H1 (cell line): ENCODE data around the gene PRKCH. TPM values are rescaled to one million over a fixed set of nuclear protein-coding genes. Genes with fewer than 3 reads are reported as not detected.

Experiments
- CTCF ChIA-PET: fragments of 300-600 bp; sonication (Branson Sonifier 250); formaldehyde crosslinking; loops from one replicate; lab custom pipeline; 2021; ENCODE audit not compliant: partially characterized antibody; lab: Charles Lee
- POLR2A ChIA-PET: fragments of 300-600 bp; sonication (Branson Sonifier 250); formaldehyde crosslinking; loops from one replicate; lab custom pipeline; 2021; ENCODE audit warnings: inconsistent platforms; ENCODE audit not compliant: partially characterized antibody; lab: Charles Lee
- DNase-seq, 2 experiments: peaks; one replicate each; pipeline versions ENCODE4 v3.0.0 to v3.0.0-alpha.2; 2010 to 2022; ENCODE audit warnings: low spot score in 2 of 2, low read depth in 1 of 2, mixed read lengths in 1 of 2
- FAIRE-seq: peaks from 2 replicates; lab custom pipeline; 2011; peaks lifted over from hg19 to GRCh38; lab: Jason Lieb, UNC
- H2AFZ ChIP-seq: 2 replicates; pipeline ENCODE4 v1.8.1; 2012; ENCODE audit warnings: low read length, inconsistent platforms
- H2AK5ac ChIP-seq: 2 replicates; pipeline ENCODE4 v1.6.1; 2013; ENCODE audit warnings: low read depth, low read length
- H2BK120ac ChIP-seq: replicated peaks from 2 replicates; pipeline ENCODE3; 2013; ENCODE audit warnings: low read depth, low read length, inconsistent platforms
- H2BK12ac ChIP-seq: 2 replicates; pipeline ENCODE4 v1.6.1; 2013; ENCODE audit warnings: low read depth, low read length
- H2BK15ac ChIP-seq: 2 replicates; pipeline ENCODE4 v1.6.1; 2013; ENCODE audit warnings: low read length
- H2BK20ac ChIP-seq: 2 replicates; pipeline ENCODE4 v1.6.1; 2013; ENCODE audit warnings: low read length
- H2BK5ac ChIP-seq: 2 replicates; pipeline ENCODE4 v1.6.1; 2013; ENCODE audit warnings: low read depth, low read length
- H3K14ac ChIP-seq: 2 replicates; pipeline ENCODE4 v1.6.1; 2013; ENCODE audit warnings: inconsistent platforms; ENCODE audit not compliant: insufficient read length
- H3K18ac ChIP-seq: 2 replicates; pipeline ENCODE4 v1.6.1; 2013; ENCODE audit warnings: low read length; ENCODE audit errors: extremely low read depth
- H3K23ac ChIP-seq: 2 replicates; pipeline ENCODE4 v1.6.1; 2013; ENCODE audit warnings: inconsistent platforms; ENCODE audit not compliant: insufficient read length
- H3K23me2 ChIP-seq: 2 replicates; pipeline ENCODE4 v1.6.1; 2013; ENCODE audit warnings: low read depth, low read length
- H3K27ac ChIP-seq: 2 replicates; pipeline ENCODE4 v1.6.1; 2011; ENCODE audit warnings: low read depth, low read length, inconsistent platforms
- H3K27me3 ChIP-seq, 4 experiments: replicated peaks in 1 of 4; 1 replicate in 1 of 4; 2 replicates in 3 of 4; pipeline versions ENCODE4 v1.6.1 to v1.8.1; 2011 to 2013; ENCODE audit warnings: low read length in 3 of 4, mild to moderate bottlenecking in 3 of 4, inconsistent platforms in 2 of 4, mixed read lengths in 2 of 4, moderate library complexity in 1 of 4; ENCODE audit not compliant: control insufficient read depth in 3 of 4, insufficient read depth in 3 of 4; ENCODE audit errors: extremely low read depth in 1 of 4
- H3K36me3 ChIP-seq, 4 experiments: 2 replicates each; pipeline versions ENCODE4 v1.6.1 to v1.8.1; 2011 to 2013; ENCODE audit warnings: mild to moderate bottlenecking in 4 of 4, low read length in 3 of 4, moderate library complexity in 2 of 4, control low read depth in 1 of 4, inconsistent platforms in 1 of 4; ENCODE audit not compliant: insufficient read depth in 4 of 4, control insufficient read depth in 2 of 4
- H3K4ac ChIP-seq: replicated peaks from 2 replicates; pipeline ENCODE3; 2013; ENCODE audit warnings: low read length, low read depth, mixed read lengths, inconsistent platforms; ENCODE audit not compliant: insufficient read length
- H3K4me1 ChIP-seq, 4 experiments: replicated peaks in 1 of 4; 1 replicate in 1 of 4; 2 replicates in 3 of 4; pipeline versions ENCODE4 v1.6.1 to v1.8.1; 2011 to 2013; ENCODE audit warnings: low read length in 3 of 4, inconsistent platforms in 2 of 4, mixed read lengths in 1 of 4; ENCODE audit not compliant: insufficient read depth in 4 of 4, control insufficient read depth in 3 of 4
- H3K4me2 ChIP-seq, 2 experiments: 2 replicates each; pipeline versions ENCODE4 v1.6.1 to v1.8.1; 2011 to 2013; ENCODE audit warnings: low read depth in 2 of 2, low read length in 2 of 2, control low read depth in 1 of 2, inconsistent platforms in 1 of 2, mild to moderate bottlenecking in 1 of 2; ENCODE audit not compliant: insufficient read depth in 1 of 2
- H3K4me3 ChIP-seq, 4 experiments: fragments of 200-600, 300-600 bp in 1 of 4; sonication (generic), shearing (Covaris generic), sonication (Bioruptor Twin) in 1 of 4; 2 replicates each; pipeline versions ENCODE4 v1.5.1 to v1.8.1; 2011 to 2016; ENCODE audit warnings: low read length in 4 of 4, low read depth in 3 of 4, control low read depth in 2 of 4, inconsistent platforms in 2 of 4, mild to moderate bottlenecking in 2 of 4, mixed read lengths in 1 of 4, moderate library complexity in 1 of 4; ENCODE audit not compliant: insufficient read depth in 2 of 4; ENCODE audit errors: extremely low read depth in 1 of 4
- H3K56ac ChIP-seq: replicated peaks from 2 replicates; pipeline ENCODE3; 2013; ENCODE audit warnings: low read depth, mild to moderate bottlenecking, mixed read lengths, low read length, inconsistent platforms; ENCODE audit not compliant: insufficient read length
- H3K79me1 ChIP-seq: 2 replicates; pipeline ENCODE4 v1.6.1; 2013; ENCODE audit warnings: low read depth, low read length, control low read depth
- H3K79me2 ChIP-seq, 2 experiments: 2 replicates each; pipeline versions ENCODE4 v1.6.1 to v1.8.1; 2012 to 2013; ENCODE audit warnings: low read length in 2 of 2, mild to moderate bottlenecking in 2 of 2, inconsistent platforms in 1 of 2; ENCODE audit not compliant: insufficient read depth in 2 of 2, control insufficient read depth in 1 of 2
- H3K9ac ChIP-seq, 4 experiments: replicated peaks in 1 of 4; 1 replicate in 1 of 4; 2 replicates in 3 of 4; pipeline versions ENCODE4 v1.6.1 to v1.8.1; 2011 to 2013; ENCODE audit warnings: low read depth in 3 of 4, low read length in 3 of 4, control low read depth in 2 of 4, mild to moderate bottlenecking in 2 of 4, moderate library complexity in 2 of 4, inconsistent platforms in 1 of 4; ENCODE audit errors: extremely low read depth in 1 of 4
- H3K9me3 ChIP-seq, 2 experiments: 2 replicates each; pipeline versions ENCODE4 v1.6.1 to v1.8.1; 2012 to 2013; ENCODE audit warnings: mild to moderate bottlenecking in 2 of 2, moderate library complexity in 2 of 2, control low read depth in 1 of 2, inconsistent platforms in 1 of 2, low read depth in 1 of 2, low read length in 1 of 2, mixed read lengths in 1 of 2; ENCODE audit not compliant: insufficient read depth in 2 of 2
- H4K20me1 ChIP-seq, 2 experiments: replicated peaks in 1 of 2; 2 replicates each; pipeline versions ENCODE3 to v1.8.1; 2011 to 2013; ENCODE audit warnings: inconsistent platforms in 2 of 2, low read length in 2 of 2, mild to moderate bottlenecking in 1 of 2; ENCODE audit not compliant: insufficient read depth in 2 of 2, control insufficient read depth in 1 of 2
- H4K5ac ChIP-seq: 2 replicates; pipeline ENCODE4 v1.6.1; 2013; ENCODE audit warnings: low read length, low read depth, mixed read lengths, inconsistent platforms; ENCODE audit not compliant: insufficient read length
- H4K8ac ChIP-seq: 2 replicates; pipeline ENCODE4 v1.8.0; 2013; ENCODE audit warnings: mild to moderate bottlenecking, moderate library complexity, low read length, inconsistent platforms; ENCODE audit not compliant: insufficient read depth; ENCODE audit errors: extremely low read depth
- H4K91ac ChIP-seq: replicated peaks from 2 replicates; pipeline ENCODE3; 2013; ENCODE audit warnings: low read length, mixed read lengths, inconsistent platforms; ENCODE audit not compliant: insufficient read length
- CBX5 ChIP-seq: fragments of 300-800, 300-1000 bp; sonication (generic); IDR thresholded peaks from 2 replicates; pipeline ENCODE4 v1.7.1; 2016; ENCODE audit warnings: antibody characterized with exemption, low read length, low read depth
- CTBP2 ChIP-seq: IDR thresholded peaks from 2 replicates; pipeline ENCODE4 v1.7.0; 2011; ENCODE audit warnings: borderline replicate concordance, mild to moderate bottlenecking, moderate library complexity, mixed read lengths, low read length; ENCODE audit not compliant: insufficient read depth, insufficient read length
- JUN ChIP-seq: IDR thresholded peaks from 2 replicates; pipeline ENCODE4 v1.6.1; 2011; ENCODE audit warnings: low read depth, mild to moderate bottlenecking, improper control_type of control experiment, low read length
- KDM4A ChIP-seq: IDR thresholded peaks from one replicate; pipeline ENCODE4 v1.7.1; 2012; ENCODE audit warnings: low read depth, mild to moderate bottlenecking, moderate library complexity, low read length, inconsistent platforms; ENCODE audit not compliant: severe bottlenecking
- RNF2 ChIP-seq: fragments of 200-900, 300-1000 bp; sonication (generic); IDR thresholded peaks from 2 replicates; pipeline ENCODE4 v1.7.1; 2016; ENCODE audit warnings: borderline replicate concordance, low read depth, mild to moderate bottlenecking, antibody characterized with exemption, low read length; ENCODE audit not compliant: poor library complexity, severe bottlenecking; ENCODE audit errors: missing control alignments
- SP2 ChIP-seq: IDR thresholded peaks from 2 replicates; pipeline ENCODE4 v1.6.1; 2012; ENCODE audit warnings: mild to moderate bottlenecking, low read length, inconsistent platforms
- YY1 ChIP-seq: IDR thresholded peaks from 2 replicates; pipeline ENCODE4 v1.6.1; 2011; ENCODE audit warnings: low read depth, mild to moderate bottlenecking, low read length
- WGBS, 2 experiments: shearing (Covaris generic) in 1 of 2; methylation state at CpG; one replicate each; pipeline versions ENCODE4 v1.1.6 to v1.1.7; 2013 to 2015; ENCODE audit warnings: low lambda C conversion rate in 2 of 2, mixed read lengths in 2 of 2, inconsistent platforms in 1 of 2, low coverage in 1 of 2, missing lambda C conversion rate in 1 of 2; ENCODE audit not compliant: insufficient replicate concordance in 2 of 2, insufficient coverage in 1 of 2, insufficient read length in 1 of 2; ENCODE audit errors: extremely low coverage in 1 of 2, missing lambda C conversion rate in 1 of 2; 5-methylcytosine and 5-hydroxymethylcytosine counted together
- polyA plus RNA-seq, 7 experiments: library from polyadenylated mRNA; depleted of rRNA in 3 of 7; stranded (reverse) in 5 of 7; unstranded in 2 of 7; fragments of >200 nt in 5 of 7; fragments of 200-250 nt in 2 of 7; gene quantifications; 1 replicate in 5 of 7; 2 replicates in 1 of 7; 4 replicates in 1 of 7; pipeline versions ENCODE4 v1.2.1 to v1.2.3, GENCODE V29; 2011 to 2013; ENCODE audit warnings: missing spikeins in 2 of 7, mixed read lengths in 2 of 7
- total RNA-seq: library from RNA; stranded (reverse); fragmentation: NEBNext Ultra II Directional; extraction: Animal tissue kit (Norgen Biotek cat#: 25700); gene quantifications from 2 replicates; pipeline ENCODE4 v1.2.1, GENCODE V29; 2021

The PRKCH gene
- total and polyA plus RNA-seq, 2 of the 8 experiments (the other 6 are each of a cell fraction or from before 2014, with no cell fraction given) = 6.4 to 7.0 TPM

DNA sequence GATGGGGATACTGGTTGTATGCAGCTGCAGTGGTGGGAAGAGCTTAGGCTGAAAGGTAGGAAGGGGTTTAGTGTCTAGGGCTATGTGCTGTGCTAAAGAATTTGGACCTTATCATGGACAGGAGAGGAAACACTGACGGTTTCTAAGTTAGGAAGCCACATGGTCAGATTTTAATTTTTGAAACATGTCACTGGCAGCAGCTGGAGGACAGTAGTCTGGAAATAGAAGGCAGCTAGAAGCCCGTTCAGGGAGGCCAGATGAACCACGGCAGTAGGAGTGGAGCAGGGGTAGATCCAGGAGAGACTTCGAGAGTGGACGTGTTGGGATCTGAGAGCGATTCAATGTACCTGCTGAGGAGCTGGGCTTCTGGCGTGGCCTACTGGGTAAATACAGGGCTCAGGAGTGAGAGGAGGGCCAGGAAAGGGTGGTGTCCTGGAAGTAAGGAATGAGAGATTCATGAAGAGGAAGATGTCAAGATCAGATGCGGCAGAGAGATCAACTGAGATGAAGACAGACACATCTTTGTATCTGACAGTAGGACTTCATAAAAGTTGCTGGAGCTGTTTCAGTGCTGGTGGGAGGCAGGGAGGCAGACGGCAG lies 64.9 kb downstream of the PRKCH start:
- H3K23me2 ChIP-seq = no peaks in the 10 kb centered on the region

More for the DNA sequence above, 64.9 kb downstream of the PRKCH start:
- FAIRE-seq (no peak), DNase-seq (no peak)
- Histone ChIP-seq H4K20me1 (no peaks in the 10 kb centered on the region), H3K4ac (no peak overlapping the region), H3K18ac (no peak overlapping the region), H3K79me2 (no peaks in the 10 kb centered on the region), H3K14ac (no peak overlapping the region), H2BK12ac (no peak overlapping the region), H4K8ac (no peak overlapping the region), H4K91ac (no peak overlapping the region), H3K4me1 (no peaks in the 10 kb centered on the region), H2BK15ac (no peak overlapping the region), H3K23ac (no peak overlapping the region), H3K79me1 (no peaks in the 10 kb centered on the region; the same call in 1 of the 2 replicates), H3K27ac (no peak overlapping the region), H2BK20ac (no peak overlapping the region), H3K56ac (no peak overlapping the region), H3K9ac (no peak overlapping the region), H3K36me3 (no peaks in the 10 kb centered on the region; a peak in 1 of 8 replicates), H2AFZ (no peak overlapping the region), H4K5ac (no peak overlapping the region), H2BK120ac (no peak overlapping the region), H2BK5ac (no peak overlapping the region), H3K27me3 (no peaks in the 10 kb centered on the region), H3K4me2 (no peak overlapping the region), H3K4me3 (no peak overlapping the region), H3K9me3 (no peaks in the 10 kb centered on the region), H2AK5ac (no peak overlapping the region)
- 91% methylated on average over 9 of the region's 9 CpGs; no CpG with 5 or more reads in 1 of the 2 experiments for WGBS, 2 experiments
- ChIA-PET POLR2A (no interaction called here), CTCF (interaction anchor here (0.7 to 0.9 kb wide), 4 partner anchors 12 to 96 kb away, joined by 3 read pairs; no protein-coding TSS in a partner anchor)
- TF ChIP-seq KDM4A (no peak), YY1 (no peak), CTBP2 (no peak), SP2 (no peak), RNF2 (no peak), JUN (no peak), CBX5 (no peak)
